ENCODE results near the gene SLC6A4.

The SLC6A4 gene

DNA sequence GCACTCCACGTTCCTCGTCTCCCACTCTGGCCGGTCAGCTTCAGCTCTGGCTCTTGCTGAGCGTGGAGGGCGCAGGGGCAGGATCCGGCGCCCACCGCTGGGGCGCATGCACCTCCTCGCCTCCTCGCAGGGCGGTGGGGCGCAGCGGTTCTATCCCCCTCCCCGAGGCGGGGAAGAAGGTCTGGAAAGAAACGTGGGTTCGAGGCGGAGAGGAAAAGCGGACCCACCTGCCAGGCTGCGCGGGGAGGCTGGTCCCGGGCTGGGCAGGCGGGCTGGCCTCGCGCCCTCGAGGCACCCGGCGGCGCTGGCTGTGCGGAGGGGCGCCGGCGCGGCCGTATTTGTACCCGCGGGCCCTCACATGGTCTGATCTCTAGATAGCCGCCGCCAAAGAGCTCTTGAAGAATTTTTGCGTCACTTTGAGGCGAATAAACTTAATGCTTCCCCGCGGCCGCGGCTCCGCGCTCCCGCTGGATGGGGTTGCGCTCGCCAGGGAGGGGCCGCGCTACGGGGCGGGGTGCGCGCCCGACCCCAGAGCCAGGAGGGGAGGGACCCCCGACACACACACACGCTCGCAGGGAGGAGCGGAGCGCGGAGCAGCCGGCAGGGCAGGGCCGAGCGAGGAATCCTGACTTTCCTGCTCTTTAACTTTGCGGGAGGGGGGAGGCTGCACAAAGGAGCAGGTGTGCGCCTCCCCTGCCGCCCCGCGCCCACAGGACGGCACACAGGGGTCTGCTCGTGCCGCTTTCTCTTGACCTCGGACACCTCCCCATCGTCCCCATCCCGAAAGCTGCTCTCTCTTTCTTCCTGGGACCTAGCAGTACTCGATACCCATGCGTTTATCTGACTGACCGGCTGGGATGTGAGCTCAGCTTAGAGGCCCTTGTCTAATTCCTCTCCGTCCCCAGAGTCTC is at the start of gene SLC6A4:
SLC6A4 (minus strand) TSS at position 312 of the 911 bp plus-strand sequence. CDS start 13,739 bp downstream, outside the sequence.
- DNase-seq (ENCODE audit: low read depth in 2 of 3, low spot score in 2 of 3), result no peak

DNA sequence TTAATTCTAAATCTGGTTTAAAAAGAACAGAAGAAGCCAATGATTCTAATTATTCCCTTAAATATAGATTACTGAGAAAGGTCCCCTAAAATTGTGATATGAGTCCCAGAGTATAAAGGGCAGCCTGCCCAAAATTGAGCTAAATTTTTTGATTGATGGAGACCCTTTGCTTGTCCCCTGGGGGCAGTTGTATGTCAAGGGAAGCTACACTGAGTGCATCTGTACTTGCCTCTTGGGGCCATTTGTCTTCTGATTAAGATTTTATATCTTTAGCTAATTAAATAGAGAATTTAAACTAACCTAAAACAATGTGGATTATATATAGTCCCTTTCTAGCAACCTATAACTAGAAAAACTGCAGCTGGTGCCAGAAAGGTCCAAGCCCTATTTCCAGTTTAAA is 43.7 kb upstream of the SLC6A4 start:
- DNase-seq (ENCODE audit: low read depth in 2 of 3, low spot score in 2 of 3), result no peak

- no peak for DNase-seq (ENCODE audit: low read depth in 2 of 3, low spot score in 2 of 3)
These were observed 42.5 kb upstream of the SLC6A4 start for GRCh38 chr17:30278032-30278431.

DNA sequence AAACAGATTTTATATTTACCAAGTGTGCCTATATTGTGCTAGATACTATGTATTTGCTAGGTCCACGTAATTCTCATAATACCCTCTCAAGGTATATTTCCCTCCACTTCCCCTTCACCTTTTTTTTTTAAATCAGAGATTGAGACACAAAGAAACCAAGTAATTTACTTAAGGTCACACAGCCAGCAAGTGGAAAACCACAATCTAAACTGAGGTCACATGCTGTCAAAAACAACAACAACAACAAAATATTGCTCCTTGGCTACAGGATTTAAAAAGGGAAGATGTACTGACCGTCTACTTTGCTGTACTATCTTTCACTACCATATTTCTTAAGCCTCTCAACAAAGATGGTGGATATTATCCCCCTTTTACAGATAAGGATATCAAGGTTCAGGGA is 40.4 kb upstream of the SLC6A4 start:
- no peak for DNase-seq (ENCODE audit: low read depth in 2 of 3, low spot score in 2 of 3)

DNA sequence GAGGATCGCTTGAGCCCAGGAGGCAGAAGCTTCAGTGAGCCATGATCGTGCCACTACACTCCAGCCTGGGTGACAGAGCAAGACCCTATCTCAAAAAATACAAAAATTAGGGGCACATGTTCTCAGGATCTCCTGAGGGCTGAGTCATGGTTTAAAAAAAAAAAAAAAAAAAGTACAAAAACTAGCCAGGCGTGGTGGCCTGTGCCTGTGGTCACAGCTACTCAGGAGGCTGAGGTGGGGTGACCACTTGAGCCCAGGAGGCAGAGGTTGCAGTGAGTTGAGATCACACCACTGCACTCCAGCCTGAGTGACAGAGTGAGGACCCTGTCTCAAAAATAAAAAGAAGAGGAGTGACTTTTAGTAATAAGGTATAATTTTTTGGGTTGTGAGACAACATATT is 39.4 kb upstream of the SLC6A4 start:
- no peak for DNase-seq (ENCODE audit: low read depth in 2 of 3, low spot score in 2 of 3)

- DNase-seq (ENCODE audit: low read depth in 2 of 3, low spot score in 2 of 3), result no peak
These were observed 37.9 kb upstream of the SLC6A4 start for GRCh38 chr17:30273373-30273772.

DNA sequence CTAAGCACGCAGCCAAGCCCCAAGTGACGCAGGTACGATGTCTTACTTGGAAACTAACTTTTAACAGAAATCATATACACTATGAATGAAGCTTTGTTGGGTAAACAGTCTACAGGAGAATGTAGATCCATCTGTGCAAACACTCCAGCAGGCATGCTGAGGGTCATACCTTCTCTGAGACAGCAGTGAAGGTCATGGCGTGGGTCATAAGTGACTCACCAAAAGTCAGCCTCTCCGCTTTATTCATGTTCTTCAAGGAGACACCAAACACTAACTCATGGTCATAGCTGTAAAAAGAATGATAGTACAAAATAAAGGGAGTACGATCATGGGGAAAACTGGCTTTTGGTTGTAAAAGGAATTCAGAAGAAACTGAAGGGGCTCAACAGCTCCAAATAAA is 35.6 kb upstream of the SLC6A4 start:
- DNase-seq (ENCODE audit: low read depth in 2 of 3, low spot score in 2 of 3), result no peak

GRCh38 chr17:30267625-30268024 is 32.1 kb upstream of the SLC6A4 start:
- no peak for DNase-seq (ENCODE audit: low read depth in 2 of 3, low spot score in 2 of 3)

DNA sequence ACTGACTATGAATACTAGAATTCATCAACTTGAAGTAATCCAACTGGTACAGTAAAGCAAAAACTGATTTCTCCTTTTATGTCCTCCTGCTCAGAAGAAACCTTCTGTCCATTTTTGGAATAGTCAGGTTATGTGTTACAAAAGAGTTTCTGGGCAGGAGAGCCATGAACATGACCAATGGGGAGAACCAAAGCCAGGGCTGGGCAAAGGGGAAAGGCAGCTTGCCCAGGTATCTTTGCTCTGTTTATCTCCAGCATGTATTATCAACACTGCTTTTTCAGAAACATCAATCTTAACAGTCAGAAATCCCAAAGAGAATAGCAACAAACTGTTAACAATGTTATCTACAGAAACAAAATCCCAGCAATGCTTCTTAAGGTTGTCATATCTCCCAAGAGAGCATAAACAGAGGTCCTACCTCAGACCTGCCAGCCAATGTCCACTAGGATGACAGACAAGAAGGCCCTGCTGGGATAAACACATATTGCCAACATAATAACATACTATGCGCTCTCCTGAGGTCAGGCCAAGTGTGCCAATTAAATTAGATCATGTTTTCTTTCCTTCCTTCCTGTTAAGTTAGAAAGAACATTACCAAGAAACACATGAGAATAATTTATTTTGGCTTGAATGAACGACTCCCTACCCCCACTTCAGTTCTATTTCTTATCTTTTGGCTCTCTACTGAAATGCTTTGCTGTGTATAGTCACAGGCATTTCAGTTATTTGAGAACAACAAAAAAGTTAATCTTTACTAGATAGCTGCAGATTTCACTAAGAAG is 28.2 kb upstream of the SLC6A4 start:
- DNase-seq (ENCODE audit: low read depth in 2 of 3, low spot score in 2 of 3), result no peak

- no peak for DNase-seq (ENCODE audit: low read depth in 2 of 3, low spot score in 2 of 3)
These were observed 21.4 kb upstream of the SLC6A4 start for GRCh38 chr17:30256756-30257506.

- DNase-seq (ENCODE audit: low read depth in 2 of 3, low spot score in 2 of 3), result no peak
These were observed 18.7 kb upstream of the SLC6A4 start for GRCh38 chr17:30254150-30254549.

DNA sequence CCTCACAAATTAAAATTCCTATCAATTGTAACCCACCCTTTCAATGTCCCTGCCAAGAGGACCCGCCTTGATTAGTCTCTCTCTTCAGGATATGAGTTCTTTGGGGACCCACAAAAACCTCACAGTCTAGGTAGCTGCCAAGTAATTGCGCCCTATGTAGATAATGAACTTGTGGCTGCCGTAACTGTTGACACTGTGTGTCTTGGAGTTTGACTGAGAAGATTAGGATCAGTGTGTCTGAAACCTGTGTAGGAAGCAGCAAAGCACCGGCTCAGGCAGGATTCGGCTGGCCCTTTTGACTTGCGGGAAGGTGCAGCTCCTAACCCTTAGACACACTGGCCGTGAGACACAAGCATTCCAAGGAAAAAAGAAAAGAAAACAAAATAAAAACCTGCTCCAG is 17.8 kb upstream of the SLC6A4 start:
- no peak for DNase-seq (ENCODE audit: low read depth in 2 of 3, low spot score in 2 of 3)

DNA sequence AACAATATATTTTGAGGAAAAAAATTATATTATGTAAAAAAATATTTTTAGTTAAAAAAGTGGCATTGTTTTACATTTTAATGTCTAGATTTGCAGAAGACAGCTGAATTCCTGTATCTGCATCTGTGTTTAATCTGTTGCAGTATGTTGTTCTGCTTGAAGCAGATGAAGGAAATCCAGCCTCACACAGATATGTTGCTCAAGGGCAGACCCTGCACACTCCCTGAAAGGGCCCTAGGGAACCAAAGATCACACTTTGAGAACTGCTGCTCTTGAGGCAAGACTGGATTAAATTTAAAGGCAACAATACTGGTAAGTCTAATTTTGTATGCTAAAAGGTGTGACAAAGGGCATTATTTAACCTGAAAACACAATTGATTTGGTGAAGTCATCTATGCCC is 16.4 kb upstream of the SLC6A4 start:
- no peak for DNase-seq (ENCODE audit: low read depth in 2 of 3, low spot score in 2 of 3)

DNA sequence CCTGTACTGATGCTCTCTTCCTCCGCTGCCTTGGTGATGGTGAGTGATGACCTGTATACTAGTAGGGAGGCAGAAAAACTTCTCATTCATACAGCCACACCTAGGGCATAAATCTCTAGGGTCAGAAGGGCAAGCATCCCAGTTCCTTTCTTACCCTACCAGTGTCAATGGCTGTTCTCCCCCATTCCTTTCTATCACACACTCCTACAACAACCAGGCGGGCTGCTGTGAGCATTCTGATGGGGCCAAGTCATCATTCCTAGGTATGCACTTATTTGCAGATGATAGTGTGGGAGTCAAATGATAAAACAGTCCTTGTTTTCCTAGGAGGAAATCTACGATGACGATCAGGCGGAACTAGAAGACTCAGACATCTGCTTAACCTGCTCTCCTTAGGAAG is 14.0 kb upstream of the SLC6A4 start:
- no peak for DNase-seq (ENCODE audit: low read depth in 2 of 3, low spot score in 2 of 3)

DNA sequence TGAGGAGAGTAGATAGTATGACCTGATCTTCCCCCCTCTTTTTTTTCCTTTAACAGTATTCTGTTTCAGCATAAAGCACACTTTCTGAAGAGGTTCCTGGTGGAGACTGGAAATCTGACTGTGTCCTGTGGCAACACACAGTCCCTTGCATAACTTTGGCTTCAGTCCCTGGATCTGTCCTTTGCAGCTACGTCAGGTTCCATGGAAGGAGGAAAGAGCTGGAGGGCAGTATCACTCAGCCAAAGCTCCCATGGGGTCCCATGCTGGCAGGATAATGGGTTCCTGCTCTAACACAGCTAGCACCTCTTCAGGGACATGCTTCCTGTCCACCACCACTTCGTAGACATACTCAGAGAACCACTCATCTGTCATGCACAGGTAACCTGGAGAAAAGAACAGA is 13.3 kb upstream of the SLC6A4 start:
- DNase-seq (ENCODE audit: low read depth in 2 of 3, low spot score in 2 of 3), result no peak

GRCh38 chr17:30246460-30246859 is 11.0 kb upstream of the SLC6A4 start:
- no peak for DNase-seq (ENCODE audit: low read depth in 2 of 3, low spot score in 2 of 3)

DNA sequence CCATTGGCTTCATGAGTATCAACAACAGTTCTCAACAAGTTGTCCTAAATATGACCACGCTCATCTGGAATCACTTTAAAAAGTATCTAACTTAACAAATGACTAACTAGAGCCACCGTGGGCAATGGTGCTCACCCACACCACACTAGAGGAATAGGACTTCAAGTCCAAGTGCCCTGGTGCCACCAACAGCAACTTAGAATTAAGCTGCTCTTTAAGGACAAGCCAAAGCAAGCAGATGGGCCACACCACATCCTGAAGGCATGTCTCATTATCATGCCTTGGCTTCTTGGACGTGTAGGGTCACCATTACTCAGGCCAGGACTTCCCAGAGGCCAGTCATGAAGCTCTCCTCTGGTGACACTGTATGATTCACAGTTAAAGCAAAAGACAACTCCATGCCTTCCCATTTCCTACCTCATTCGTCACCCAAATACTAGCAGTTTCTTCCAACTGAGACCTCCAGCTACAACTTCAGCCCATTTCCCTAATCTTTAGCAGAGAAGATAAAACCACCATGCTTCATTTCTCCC is 9.4 kb upstream of the SLC6A4 start:
- DNase-seq (ENCODE audit: low read depth in 2 of 3, low spot score in 2 of 3), result no peak

- DNase-seq (ENCODE audit: low read depth in 2 of 3, low spot score in 2 of 3), result no peak
These were observed 8.1 kb upstream of the SLC6A4 start for GRCh38 chr17:30243568-30243967.

DNA sequence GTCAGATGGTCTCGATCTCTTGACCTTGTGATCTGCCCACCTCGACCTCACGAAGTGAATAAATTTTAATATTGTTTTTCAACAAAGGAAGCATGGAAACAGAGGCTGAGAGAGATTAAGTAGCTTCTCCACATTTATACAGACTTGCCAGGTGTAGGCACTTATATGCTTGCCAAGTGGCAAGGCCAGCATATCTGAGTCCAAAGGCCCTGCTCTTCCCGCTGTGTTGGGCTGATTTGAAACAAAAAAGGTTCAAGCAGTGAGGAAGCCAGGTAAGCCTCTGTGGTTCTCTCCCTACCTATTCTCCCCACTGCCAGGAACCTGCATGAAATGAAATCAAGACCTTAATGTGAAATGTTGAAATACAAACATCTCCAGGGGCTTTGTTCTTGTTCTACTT is 7.5 kb upstream of the SLC6A4 start:
- DNase-seq (ENCODE audit: low read depth in 2 of 3, low spot score in 2 of 3), result no peak

DNA sequence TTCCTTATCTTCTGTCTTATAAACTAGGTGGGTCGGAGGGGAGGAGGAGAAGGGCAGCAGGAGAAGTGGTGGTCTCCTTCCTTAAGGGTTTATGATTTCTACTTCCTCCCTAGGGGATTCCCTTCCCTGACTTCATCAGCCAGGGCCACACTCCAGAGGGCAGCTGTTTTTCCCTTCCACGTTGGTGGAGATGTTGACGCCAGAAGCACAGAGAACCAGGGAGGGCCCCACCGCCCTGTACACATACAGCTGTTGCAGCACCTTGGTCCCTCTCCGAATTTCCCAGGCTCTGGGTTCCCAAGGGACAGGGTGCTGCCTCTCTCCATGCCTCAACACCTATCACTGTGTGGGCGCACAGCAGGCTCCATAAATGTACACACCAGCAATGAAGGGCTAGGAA is 5.6 kb upstream of the SLC6A4 start:
- no peak for DNase-seq (ENCODE audit: low read depth in 2 of 3, low spot score in 2 of 3)

- no peak for DNase-seq (ENCODE audit: low read depth in 2 of 3, low spot score in 2 of 3)
These were observed 4.7 kb upstream of the SLC6A4 start for GRCh38 chr17:30240177-30240576.

All from activated CD8-positive, alpha-beta memory T cell treated with anti-CD3 and anti-CD28 coated beads for 48 hours (primary cell).